ENCODE results near the gene DMXL2. TPM values are rescaled to one million over a fixed set of nuclear protein-coding genes. Genes with fewer than 3 reads are reported as not detected.

DMXL2 gene
- total and polyA plus RNA-seq, 9 of the 15 experiments (the other 6 are each of a cell fraction or from before 2014, with no cell fraction given), result 9.3 to 57.7 (median 30.7) TPM

DNA sequence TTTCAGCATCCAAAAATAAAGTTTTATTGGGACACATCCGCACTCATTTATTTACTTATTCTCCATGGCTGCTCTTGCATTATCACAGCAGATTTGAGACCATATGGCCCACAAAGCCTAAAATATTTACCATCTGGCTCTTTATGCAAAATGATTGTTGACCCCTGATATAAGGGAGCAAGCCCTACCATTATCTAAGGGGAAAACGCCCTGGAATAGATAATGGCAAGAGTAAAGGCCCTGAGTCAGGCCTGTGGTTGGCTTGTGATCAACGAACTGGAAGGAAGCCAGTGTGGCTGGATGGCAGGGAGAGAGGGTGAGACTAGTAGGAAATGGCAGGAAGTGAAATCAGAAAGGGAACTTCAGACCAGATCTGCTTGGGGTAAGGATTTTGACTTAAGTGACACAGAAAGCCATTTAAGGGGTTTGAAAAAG, 24.6 kb upstream of the DMXL2 start (continued):
- TF ChIP-seq DDX20 (tag; IDR thresholded peaks at IDR 0.05; ENCODE audit: low read depth), result peak; percentile 59; the same call in 1 of the 2 replicates
- 0 out of 2 replicates have a peak, but pooled peaks have one; percentile 26 for TF ChIP-seq OTX1 (CRISPR knock-in tag; IDR thresholded peaks at IDR 0.05)
- no peak for TF ChIP-seq COPS2 (conservative IDR thresholded peaks at IDR 0.05)
- TF ChIP-seq, protein P1, sequence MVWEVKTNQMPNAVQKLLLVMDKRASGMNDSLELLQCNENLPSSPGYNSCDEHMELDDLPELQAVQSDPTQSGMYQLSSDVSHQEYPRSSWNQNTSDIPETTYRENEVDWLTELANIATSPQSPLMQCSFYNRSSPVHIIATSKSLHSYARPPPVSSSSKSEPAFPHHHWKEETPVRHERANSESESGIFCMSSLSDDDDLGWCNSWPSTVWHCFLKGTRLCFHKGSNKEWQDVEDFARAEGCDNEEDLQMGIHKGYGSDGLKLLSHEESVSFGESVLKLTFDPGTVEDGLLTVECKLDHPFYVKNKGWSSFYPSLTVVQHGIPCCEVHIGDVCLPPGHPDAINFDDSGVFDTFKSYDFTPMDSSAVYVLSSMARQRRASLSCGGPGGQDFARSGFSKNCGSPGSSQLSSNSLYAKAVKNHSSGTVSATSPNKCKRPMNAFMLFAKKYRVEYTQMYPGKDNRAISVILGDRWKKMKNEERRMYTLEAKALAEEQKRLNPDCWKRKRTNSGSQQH (CRISPR knock-in tag; IDR thresholded peaks at IDR 0.05), result peak; percentile 74; the same call in 1 of the 2 replicates
- no peak for TF ChIP-seq CBX2 (IDR thresholded peaks at IDR 0.05; ENCODE audit: insufficient read depth, low read length, poor library complexity, severe bottlenecking)
- peak; percentile 99 for TF ChIP-seq TEAD4 (IDR thresholded peaks at IDR 0.05; ENCODE audit: low read length)
- TF ChIP-seq TEAD4 (CRISPR knock-in tag; IDR thresholded peaks at IDR 0.05; ENCODE audit: borderline replicate concordance), result no peak
- TF ChIP-seq, protein P2, sequence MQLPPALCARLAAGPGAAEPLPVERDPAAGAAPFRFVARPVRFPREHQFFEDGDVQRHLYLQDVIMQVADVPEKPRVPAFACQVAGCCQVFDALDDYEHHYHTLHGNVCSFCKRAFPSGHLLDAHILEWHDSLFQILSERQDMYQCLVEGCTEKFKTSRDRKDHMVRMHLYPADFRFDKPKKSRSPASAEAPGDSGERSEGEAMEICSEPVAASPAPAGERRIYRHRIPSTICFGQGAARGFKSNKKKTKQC (CRISPR knock-in tag; IDR thresholded peaks at IDR 0.05), result no peak
- TF ChIP-seq, protein P3, sequence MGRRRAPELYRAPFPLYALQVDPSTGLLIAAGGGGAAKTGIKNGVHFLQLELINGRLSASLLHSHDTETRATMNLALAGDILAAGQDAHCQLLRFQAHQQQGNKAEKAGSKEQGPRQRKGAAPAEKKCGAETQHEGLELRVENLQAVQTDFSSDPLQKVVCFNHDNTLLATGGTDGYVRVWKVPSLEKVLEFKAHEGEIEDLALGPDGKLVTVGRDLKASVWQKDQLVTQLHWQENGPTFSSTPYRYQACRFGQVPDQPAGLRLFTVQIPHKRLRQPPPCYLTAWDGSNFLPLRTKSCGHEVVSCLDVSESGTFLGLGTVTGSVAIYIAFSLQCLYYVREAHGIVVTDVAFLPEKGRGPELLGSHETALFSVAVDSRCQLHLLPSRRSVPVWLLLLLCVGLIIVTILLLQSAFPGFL (CRISPR knock-in tag; IDR thresholded peaks at IDR 0.05), result no peak
- TF ChIP-seq, protein P4, sequence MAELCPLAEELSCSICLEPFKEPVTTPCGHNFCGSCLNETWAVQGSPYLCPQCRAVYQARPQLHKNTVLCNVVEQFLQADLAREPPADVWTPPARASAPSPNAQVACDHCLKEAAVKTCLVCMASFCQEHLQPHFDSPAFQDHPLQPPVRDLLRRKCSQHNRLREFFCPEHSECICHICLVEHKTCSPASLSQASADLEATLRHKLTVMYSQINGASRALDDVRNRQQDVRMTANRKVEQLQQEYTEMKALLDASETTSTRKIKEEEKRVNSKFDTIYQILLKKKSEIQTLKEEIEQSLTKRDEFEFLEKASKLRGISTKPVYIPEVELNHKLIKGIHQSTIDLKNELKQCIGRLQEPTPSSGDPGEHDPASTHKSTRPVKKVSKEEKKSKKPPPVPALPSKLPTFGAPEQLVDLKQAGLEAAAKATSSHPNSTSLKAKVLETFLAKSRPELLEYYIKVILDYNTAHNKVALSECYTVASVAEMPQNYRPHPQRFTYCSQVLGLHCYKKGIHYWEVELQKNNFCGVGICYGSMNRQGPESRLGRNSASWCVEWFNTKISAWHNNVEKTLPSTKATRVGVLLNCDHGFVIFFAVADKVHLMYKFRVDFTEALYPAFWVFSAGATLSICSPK (IDR thresholded peaks at IDR 0.05; ENCODE audit: borderline replicate concordance), result no peak
- TF ChIP-seq ZBTB17 (CRISPR knock-in tag; IDR thresholded peaks at IDR 0.05), result no peak
- TF ChIP-seq ZNF217 (CRISPR knock-in tag; IDR thresholded peaks at IDR 0.05), result no peak
- TF ChIP-seq TCFL5 (CRISPR knock-in tag; conservative IDR thresholded peaks at IDR 0.05), result no peak
- TF ChIP-seq, protein P5, sequence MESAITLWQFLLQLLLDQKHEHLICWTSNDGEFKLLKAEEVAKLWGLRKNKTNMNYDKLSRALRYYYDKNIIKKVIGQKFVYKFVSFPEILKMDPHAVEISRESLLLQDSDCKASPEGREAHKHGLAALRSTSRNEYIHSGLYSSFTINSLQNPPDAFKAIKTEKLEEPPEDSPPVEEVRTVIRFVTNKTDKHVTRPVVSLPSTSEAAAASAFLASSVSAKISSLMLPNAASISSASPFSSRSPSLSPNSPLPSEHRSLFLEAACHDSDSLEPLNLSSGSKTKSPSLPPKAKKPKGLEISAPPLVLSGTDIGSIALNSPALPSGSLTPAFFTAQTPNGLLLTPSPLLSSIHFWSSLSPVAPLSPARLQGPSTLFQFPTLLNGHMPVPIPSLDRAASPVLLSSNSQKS (CRISPR knock-in tag; IDR thresholded peaks at IDR 0.05), result peak; percentile 32; the same call in 1 of the 2 replicates
- no peak for TF ChIP-seq DNMT1 (IDR thresholded peaks at IDR 0.05)
- TF ChIP-seq PPARD (CRISPR knock-in tag; IDR thresholded peaks at IDR 0.05), result no peak
- TF ChIP-seq, protein P6, sequence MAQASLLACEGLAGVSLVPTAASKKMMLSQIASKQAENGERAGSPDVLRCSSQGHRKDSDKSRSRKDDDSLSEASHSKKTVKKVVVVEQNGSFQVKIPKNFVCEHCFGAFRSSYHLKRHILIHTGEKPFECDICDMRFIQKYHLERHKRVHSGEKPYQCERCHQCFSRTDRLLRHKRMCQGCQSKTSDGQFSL (CRISPR knock-in tag; IDR thresholded peaks at IDR 0.05), result no peak
- TF ChIP-seq, protein P6 (tag; IDR thresholded peaks at IDR 0.05), result no peak
- TF ChIP-seq, protein P7, sequence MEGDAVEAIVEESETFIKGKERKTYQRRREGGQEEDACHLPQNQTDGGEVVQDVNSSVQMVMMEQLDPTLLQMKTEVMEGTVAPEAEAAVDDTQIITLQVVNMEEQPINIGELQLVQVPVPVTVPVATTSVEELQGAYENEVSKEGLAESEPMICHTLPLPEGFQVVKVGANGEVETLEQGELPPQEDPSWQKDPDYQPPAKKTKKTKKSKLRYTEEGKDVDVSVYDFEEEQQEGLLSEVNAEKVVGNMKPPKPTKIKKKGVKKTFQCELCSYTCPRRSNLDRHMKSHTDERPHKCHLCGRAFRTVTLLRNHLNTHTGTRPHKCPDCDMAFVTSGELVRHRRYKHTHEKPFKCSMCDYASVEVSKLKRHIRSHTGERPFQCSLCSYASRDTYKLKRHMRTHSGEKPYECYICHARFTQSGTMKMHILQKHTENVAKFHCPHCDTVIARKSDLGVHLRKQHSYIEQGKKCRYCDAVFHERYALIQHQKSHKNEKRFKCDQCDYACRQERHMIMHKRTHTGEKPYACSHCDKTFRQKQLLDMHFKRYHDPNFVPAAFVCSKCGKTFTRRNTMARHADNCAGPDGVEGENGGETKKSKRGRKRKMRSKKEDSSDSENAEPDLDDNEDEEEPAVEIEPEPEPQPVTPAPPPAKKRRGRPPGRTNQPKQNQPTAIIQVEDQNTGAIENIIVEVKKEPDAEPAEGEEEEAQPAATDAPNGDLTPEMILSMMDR (IDR thresholded peaks at IDR 0.05 in 2 of 3, conservative IDR thresholded peaks at IDR 0.05 in 1 of 3; ENCODE audit: insufficient read depth in 2 of 3, low read depth in 1 of 3, low read length in 3 of 3), result no peak
- no peak for TF ChIP-seq LARP7 (IDR thresholded peaks at IDR 0.05)
